MM.1S (cell line): ENCODE measurements around the gene EPHA10.

ENCODE experiments used
- DNase-seq: peaks from one replicate; pipeline ENCODE4 v3.0.0-alpha.2; 2015
- H2AFZ ChIP-seq: fragments of 300-600 bp; sonication (generic); 2 replicates; pipeline ENCODE4 v1.6.0; 2016; ENCODE audit warnings: antibody characterized with exemption, low read length
- H3F3A ChIP-seq: fragments of 300-600 bp; sonication (generic); 2 replicates; pipeline ENCODE4 v1.6.1; 2016; ENCODE audit warnings: mild to moderate bottlenecking, antibody characterized with exemption, low read length, moderate library complexity, mixed read lengths; ENCODE audit not compliant: insufficient read depth
- H3K27ac ChIP-seq: fragments of 300-600 bp; sonication (generic); 2 replicates; pipeline ENCODE4 v1.5.1; 2016; ENCODE audit warnings: mild to moderate bottlenecking, low read length
- H3K27me3 ChIP-seq: fragments of 300-600 bp; sonication (generic); replicated peaks from 2 replicates; pipeline ENCODE4 v1.6.0; 2016; ENCODE audit warnings: low read length; ENCODE audit not compliant: insufficient read depth
- H3K36me3 ChIP-seq: fragments of 300-600 bp; sonication (generic); replicated peaks from 2 replicates; pipeline ENCODE4 v1.6.1; 2016; ENCODE audit warnings: mild to moderate bottlenecking, low read length, mixed read lengths; ENCODE audit not compliant: insufficient read depth
- H3K4me1 ChIP-seq: fragments of 300-600 bp; sonication (generic); 2 replicates; pipeline ENCODE4 v1.6.1; 2016; ENCODE audit warnings: low read length, mixed read lengths
- H3K4me2 ChIP-seq: fragments of 300-600 bp; sonication (generic); 2 replicates; pipeline ENCODE4 v1.6.0; 2016; ENCODE audit warnings: low read depth, low read length
- H3K4me3 ChIP-seq: fragments of 300-600 bp; sonication (generic); 2 replicates; pipeline ENCODE4 v1.5.1; 2016; ENCODE audit warnings: low read length, mixed read lengths
- H3K79me2 ChIP-seq: fragments of 300-600 bp; sonication (generic); 2 replicates; pipeline ENCODE4 v1.6.1; 2016; ENCODE audit warnings: mixed run types, low read length, mixed read lengths
- H3K9ac ChIP-seq: fragments of 300-600 bp; sonication (generic); 2 replicates; pipeline ENCODE4 v1.6.1; 2016; ENCODE audit warnings: low read length, mixed read lengths
- H3K9me2 ChIP-seq: fragments of 300-600 bp; sonication (generic); replicated peaks from 2 replicates; pipeline ENCODE4 v1.6.1; 2016; ENCODE audit warnings: mild to moderate bottlenecking, low read length, mixed read lengths; ENCODE audit not compliant: insufficient read depth
- H3K9me3 ChIP-seq: fragments of 300-600 bp; sonication (generic); replicated peaks from 2 replicates; pipeline ENCODE4 v1.6.1; 2016; ENCODE audit warnings: mild to moderate bottlenecking, low read length, mixed read lengths; ENCODE audit not compliant: insufficient read depth
- H4K20me1 ChIP-seq: fragments of 300-600 bp; sonication (generic); 2 replicates; pipeline ENCODE4 v1.6.1; 2016; ENCODE audit warnings: mild to moderate bottlenecking, low read length, moderate library complexity, mixed read lengths; ENCODE audit not compliant: insufficient read depth
- EZH2 ChIP-seq: fragments of 300-600 bp; sonication (generic); optimal IDR thresholded peaks from 2 replicates; pipeline ENCODE3; 2017; ENCODE audit warnings: low read depth, mild to moderate bottlenecking, antibody characterized with exemption, low read length, mixed read lengths
- EZH2phosphoT487 ChIP-seq: fragments of 300-600 bp; sonication (generic); IDR thresholded peaks from 2 replicates; pipeline ENCODE4 v1.6.1; 2018; ENCODE audit warnings: antibody characterized with exemption, low read length
- TF ChIP-seq, protein P1 (sequence below): fragments of 300-600 bp; sonication (generic); IDR thresholded peaks from 2 replicates; pipeline ENCODE4 v1.5.1; 2016; ENCODE audit warnings: antibody characterized with exemption, low read length, mixed read lengths

EPHA10 gene

DNA sequence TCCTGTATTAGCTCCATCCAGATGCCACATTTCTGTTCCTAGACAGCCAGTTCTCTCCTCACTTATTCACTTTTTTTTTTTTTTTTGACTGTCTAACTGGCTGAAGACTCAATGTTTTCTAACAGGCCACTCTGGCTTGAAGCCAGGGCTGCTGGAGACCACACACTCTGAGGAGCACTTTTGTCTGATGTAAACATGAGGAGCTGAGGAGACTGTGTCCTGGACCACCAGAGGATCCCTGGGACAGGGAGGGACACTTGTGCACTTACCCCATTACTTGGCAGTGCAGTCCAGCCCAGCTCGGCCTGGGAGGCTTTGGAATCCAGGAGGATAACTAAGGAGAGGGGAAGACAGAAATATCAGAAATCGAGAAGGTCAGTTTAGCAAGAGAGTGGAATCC lies 2.4 kb downstream of the EPHA10 start:
- TF ChIP-seq EZH2phosphoT487 (no peak), EZH2 (no peak)
- TF ChIP-seq, protein P1, sequence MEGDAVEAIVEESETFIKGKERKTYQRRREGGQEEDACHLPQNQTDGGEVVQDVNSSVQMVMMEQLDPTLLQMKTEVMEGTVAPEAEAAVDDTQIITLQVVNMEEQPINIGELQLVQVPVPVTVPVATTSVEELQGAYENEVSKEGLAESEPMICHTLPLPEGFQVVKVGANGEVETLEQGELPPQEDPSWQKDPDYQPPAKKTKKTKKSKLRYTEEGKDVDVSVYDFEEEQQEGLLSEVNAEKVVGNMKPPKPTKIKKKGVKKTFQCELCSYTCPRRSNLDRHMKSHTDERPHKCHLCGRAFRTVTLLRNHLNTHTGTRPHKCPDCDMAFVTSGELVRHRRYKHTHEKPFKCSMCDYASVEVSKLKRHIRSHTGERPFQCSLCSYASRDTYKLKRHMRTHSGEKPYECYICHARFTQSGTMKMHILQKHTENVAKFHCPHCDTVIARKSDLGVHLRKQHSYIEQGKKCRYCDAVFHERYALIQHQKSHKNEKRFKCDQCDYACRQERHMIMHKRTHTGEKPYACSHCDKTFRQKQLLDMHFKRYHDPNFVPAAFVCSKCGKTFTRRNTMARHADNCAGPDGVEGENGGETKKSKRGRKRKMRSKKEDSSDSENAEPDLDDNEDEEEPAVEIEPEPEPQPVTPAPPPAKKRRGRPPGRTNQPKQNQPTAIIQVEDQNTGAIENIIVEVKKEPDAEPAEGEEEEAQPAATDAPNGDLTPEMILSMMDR: no peak
- Histone ChIP-seq H3F3A (no peaks in the 10 kb centered on the region), H3K4me2 (no peak overlapping the region), H3K4me1 (peaks cover 7% of the 10 kb centered on the region; the same call in 1 of the 2 replicates), H3K36me3 (no peaks in the 10 kb centered on the region), H3K9ac (no peak overlapping the region), H2AFZ (no peak overlapping the region), H3K4me3 (no peak overlapping the region), H3K9me3 (no peaks in the 10 kb centered on the region), H3K27ac (no peak overlapping the region), H3K79me2 (no peaks in the 10 kb centered on the region), H4K20me1 (no peaks in the 10 kb centered on the region), H3K9me2 (no peaks in the 10 kb centered on the region), H3K27me3 (peaks cover 60% of the 10 kb centered on the region)
- DNase-seq: no peak

DNA sequence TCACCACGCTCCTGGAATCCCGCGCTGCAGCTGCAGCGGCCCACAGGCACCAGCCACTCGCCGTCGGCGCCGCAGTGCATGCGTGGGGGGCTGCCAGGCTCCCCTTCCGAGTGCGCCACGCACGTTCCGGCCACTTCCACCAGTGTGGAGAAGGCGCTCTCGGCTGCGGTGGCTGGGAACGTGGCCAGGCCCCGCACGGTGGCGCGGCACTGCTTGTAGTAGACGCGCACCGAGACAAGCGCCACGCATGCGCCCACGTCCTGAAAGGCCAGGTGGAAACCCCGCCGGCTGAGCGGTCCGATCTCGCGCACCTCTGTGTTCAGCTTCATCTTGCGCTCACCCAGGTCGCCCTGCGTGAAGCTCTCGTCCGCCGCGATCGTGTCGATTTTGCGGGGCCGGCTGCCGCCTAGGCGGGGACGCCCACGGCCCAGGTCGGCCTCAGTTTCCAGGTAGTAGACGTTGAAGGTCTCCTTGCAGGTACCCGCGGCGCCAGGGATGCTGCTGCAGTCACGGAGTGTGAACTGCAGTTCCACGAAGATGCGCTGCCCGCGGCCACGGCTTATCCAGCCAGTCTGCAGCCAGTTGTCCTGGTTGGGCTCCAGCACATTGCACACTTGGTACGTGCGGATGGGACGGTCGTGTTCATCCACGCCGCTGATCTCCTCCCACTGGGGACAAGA lies 3.4 kb downstream of the EPHA10 start:
- no peaks in the 10 kb centered on the region for H3K9me2 ChIP-seq
- H3K4me2 ChIP-seq: no peak overlapping the region
- no peaks in the 10 kb centered on the region for H3K36me3 ChIP-seq
- H4K20me1 ChIP-seq: no peaks in the 10 kb centered on the region
- DNase-seq: no peak
- H3K9ac ChIP-seq: no peak overlapping the region
- no peaks in the 10 kb centered on the region for H3K9me3 ChIP-seq
- no peaks in the 10 kb centered on the region for H3K79me2 ChIP-seq
- H3K27me3 ChIP-seq: peaks cover 55% of the 10 kb centered on the region
- H2AFZ ChIP-seq: no peak overlapping the region
- TF ChIP-seq, protein P1: no peak
- TF ChIP-seq EZH2phosphoT487: no peak
- no peak for TF ChIP-seq EZH2
- H3F3A ChIP-seq: no peaks in the 10 kb centered on the region
- peaks cover 4% of the 10 kb centered on the region; the same call in 1 of the 2 replicates for H3K4me1 ChIP-seq
- H3K4me3 ChIP-seq: no peak overlapping the region
- H3K27ac ChIP-seq: no peak overlapping the region

DNA sequence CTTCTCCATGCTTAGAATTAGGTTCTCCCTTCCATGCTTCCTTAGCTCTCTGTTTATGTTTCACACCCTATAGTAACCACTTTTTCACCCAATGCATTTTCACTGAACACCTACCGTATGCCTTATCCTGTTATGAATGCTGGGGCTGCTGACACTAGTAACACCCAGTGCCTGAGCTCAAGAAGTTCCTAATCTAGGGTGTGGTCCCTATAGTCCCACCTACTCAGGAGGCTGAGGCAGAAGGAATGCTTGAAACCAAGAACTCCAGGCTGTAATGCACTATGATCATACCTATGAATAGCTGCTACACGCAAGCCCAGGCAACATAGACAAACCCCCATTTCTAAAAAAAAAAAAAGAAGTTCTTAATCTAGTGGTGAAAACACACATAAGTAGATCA lies 5.5 kb downstream of the EPHA10 start:
- H3K27ac ChIP-seq: no peak overlapping the region
- no peaks in the 10 kb centered on the region for H3K9me3 ChIP-seq
- H3K9ac ChIP-seq: no peak overlapping the region
- H3K36me3 ChIP-seq: no peaks in the 10 kb centered on the region
- no peaks in the 10 kb centered on the region for H3K79me2 ChIP-seq
- DNase-seq: no peak
- TF ChIP-seq, protein P1: no peak
- TF ChIP-seq EZH2phosphoT487 (no peak), EZH2 (no peak)
- no peaks in the 10 kb centered on the region for H3K4me1 ChIP-seq
- H2AFZ ChIP-seq: no peak overlapping the region
- H4K20me1 ChIP-seq: no peaks in the 10 kb centered on the region
- H3K27me3 ChIP-seq: peaks cover 49% of the 10 kb centered on the region
- no peaks in the 10 kb centered on the region for H3K9me2 ChIP-seq
- H3K4me2 ChIP-seq: no peak overlapping the region
- H3F3A ChIP-seq: no peaks in the 10 kb centered on the region
- H3K4me3 ChIP-seq: no peak overlapping the region
